Endothelial cell (in vitro differentiated cells): ENCODE results near the gene SORCS2. TPM values are rescaled to one million over a fixed set of nuclear protein-coding genes. Genes with fewer than 3 reads are reported as not detected.

ENCODE experiments used
- DNase-seq: peaks from one replicate; pipeline ENCODE4 v3.0.0; 2021; ENCODE audit warnings: low spot score
- H3K27ac Mint-ChIP-seq: one replicate; pipeline ENCODE4 v1.8.0; 2021; ENCODE audit warnings: mixed read lengths, inconsistent platforms; ENCODE audit not compliant: unreplicated experiment
- H3K27me3 Mint-ChIP-seq: one replicate; pipeline ENCODE4 v1.8.0; 2021; ENCODE audit warnings: mild to moderate bottlenecking, moderate library complexity, mixed read lengths, inconsistent platforms; ENCODE audit not compliant: unreplicated experiment
- H3K36me3 Mint-ChIP-seq: one replicate; pipeline ENCODE4 v1.8.0; 2021; ENCODE audit warnings: mild to moderate bottlenecking, low read depth, mixed read lengths, inconsistent platforms; ENCODE audit not compliant: unreplicated experiment
- H3K4me1 Mint-ChIP-seq: one replicate; pipeline ENCODE4 v1.8.0; 2021; ENCODE audit warnings: mild to moderate bottlenecking, mixed read lengths, inconsistent platforms; ENCODE audit not compliant: unreplicated experiment
- H3K4me3 Mint-ChIP-seq: one replicate; pipeline ENCODE4 v1.8.0; 2021; ENCODE audit warnings: mild to moderate bottlenecking, mixed read lengths, inconsistent platforms; ENCODE audit not compliant: unreplicated experiment
- H3K9me3 Mint-ChIP-seq: one replicate; pipeline ENCODE4 v1.8.0; 2021; ENCODE audit warnings: mixed read lengths, inconsistent platforms; ENCODE audit not compliant: unreplicated experiment
- total RNA-seq: library from RNA; stranded (reverse); fragmentation: NEBNext Ultra II Directional; extraction: Animal tissue kit (Norgen Biotek cat#: 25700); gene quantifications from one replicate; pipeline ENCODE4 v1.2.1, GENCODE V29; 2021; ENCODE audit not compliant: unreplicated experiment
- TF ChIP-seq, protein P1 (sequence below): fragments of 200-600 bp; sonication (generic); IDR thresholded peaks from one replicate; pipeline ENCODE4 v1.5.0; 2021; ENCODE audit warnings: antibody characterized with exemption; ENCODE audit not compliant: unreplicated experiment

The SORCS2 gene
- total RNA-seq, 1 donor from 2014 or later: 1.3 TPM

DNA sequence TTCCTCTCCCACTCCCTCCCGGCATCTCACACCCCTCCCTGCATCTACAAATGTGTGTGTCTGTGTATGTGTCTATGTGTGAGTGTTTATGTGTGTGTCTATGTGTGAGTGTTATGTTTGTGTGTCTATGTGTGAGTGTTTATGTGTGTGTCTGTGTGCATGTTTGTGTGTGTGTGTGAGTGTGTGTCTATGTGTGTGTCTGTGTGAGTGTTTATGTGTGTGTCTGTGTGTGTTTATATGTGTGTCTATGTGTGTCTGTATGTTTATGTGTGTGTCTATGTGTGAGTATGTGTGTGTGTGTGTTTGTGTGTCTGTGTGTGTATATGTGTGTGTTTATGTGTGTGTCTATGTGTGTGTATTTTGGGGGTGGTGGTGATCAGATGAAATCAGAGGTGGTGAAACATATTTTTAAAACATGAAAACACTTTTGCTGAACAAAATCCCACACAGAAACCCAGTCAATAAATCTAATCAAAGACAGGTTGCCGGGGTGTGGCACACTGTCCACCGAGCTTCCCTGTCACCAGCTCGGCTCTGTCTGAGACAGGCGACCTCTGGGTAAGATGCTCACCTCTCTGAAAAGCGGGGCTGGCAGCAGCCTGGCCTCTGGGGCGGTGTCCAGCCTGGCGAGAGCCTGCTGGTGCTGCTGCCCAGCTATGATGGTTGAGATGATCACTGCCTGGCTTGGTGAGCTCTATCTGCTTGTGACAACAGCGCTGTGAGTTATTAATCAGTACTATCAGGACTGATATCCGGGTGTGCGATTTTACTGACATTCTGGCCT lies 429.1 kb downstream of the SORCS2 start:
- DNase-seq: no peak
- no peaks in the 10 kb centered on the region for H3K4me1 Mint-ChIP-seq
- H3K27me3 Mint-ChIP-seq: peaks cover 6% of the 10 kb centered on the region
- H3K9me3 Mint-ChIP-seq: no peaks in the 10 kb centered on the region
- H3K27ac Mint-ChIP-seq: peak overlapping the region; percentile 9
- TF ChIP-seq, protein P1, sequence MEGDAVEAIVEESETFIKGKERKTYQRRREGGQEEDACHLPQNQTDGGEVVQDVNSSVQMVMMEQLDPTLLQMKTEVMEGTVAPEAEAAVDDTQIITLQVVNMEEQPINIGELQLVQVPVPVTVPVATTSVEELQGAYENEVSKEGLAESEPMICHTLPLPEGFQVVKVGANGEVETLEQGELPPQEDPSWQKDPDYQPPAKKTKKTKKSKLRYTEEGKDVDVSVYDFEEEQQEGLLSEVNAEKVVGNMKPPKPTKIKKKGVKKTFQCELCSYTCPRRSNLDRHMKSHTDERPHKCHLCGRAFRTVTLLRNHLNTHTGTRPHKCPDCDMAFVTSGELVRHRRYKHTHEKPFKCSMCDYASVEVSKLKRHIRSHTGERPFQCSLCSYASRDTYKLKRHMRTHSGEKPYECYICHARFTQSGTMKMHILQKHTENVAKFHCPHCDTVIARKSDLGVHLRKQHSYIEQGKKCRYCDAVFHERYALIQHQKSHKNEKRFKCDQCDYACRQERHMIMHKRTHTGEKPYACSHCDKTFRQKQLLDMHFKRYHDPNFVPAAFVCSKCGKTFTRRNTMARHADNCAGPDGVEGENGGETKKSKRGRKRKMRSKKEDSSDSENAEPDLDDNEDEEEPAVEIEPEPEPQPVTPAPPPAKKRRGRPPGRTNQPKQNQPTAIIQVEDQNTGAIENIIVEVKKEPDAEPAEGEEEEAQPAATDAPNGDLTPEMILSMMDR: no peak
- H3K4me3 Mint-ChIP-seq: no peak overlapping the region
- H3K36me3 Mint-ChIP-seq: no peaks in the 10 kb centered on the region

DNA sequence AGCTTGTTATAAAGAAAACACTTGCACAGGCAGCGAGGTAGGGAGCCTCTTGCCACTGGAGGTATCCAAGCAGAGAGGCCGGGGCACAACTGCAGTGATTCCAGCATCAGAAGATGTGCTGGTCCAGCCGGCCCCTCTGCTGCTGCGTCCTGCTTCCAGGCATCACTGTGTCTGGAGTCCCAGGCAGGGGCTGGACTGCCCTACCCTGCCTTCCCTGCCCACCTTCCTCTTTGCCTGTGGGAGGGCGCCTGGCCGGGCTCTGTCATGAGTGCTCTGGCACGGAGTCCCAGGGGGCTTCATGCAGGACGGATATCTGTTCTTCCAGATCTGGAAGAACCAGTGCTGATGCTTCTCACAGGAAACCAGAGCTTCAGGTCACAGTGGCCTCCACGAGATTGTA lies 430.0 kb downstream of the SORCS2 start:
- TF ChIP-seq, protein P1: no peak

DNA sequence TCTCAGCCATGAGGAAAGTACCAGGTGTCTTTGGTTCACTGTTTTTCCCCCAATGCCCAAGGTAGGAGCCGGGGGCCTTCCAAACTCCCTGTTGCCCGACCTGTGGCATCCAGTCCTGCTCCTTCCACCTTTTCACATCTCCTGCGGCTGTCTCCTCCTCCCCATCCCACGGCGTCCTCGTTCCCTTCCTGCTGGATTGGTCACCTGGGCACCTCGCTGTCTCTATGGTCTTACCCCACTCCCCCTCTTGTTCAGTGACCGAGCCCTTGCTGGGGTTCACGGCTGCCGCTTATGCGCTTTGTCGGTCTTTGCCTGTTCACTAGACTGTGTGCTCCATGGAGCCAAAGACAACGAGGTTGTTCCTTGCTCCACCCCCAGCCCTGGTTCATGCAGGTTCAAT lies 431.1 kb downstream of the SORCS2 start:
- no peak overlapping the region for H3K27ac Mint-ChIP-seq
- no peaks in the 10 kb centered on the region for H3K4me1 Mint-ChIP-seq
- H3K9me3 Mint-ChIP-seq: no peaks in the 10 kb centered on the region
- H3K27me3 Mint-ChIP-seq: peaks cover 4% of the 10 kb centered on the region
- no peaks in the 10 kb centered on the region for H3K36me3 Mint-ChIP-seq
- no peak overlapping the region for H3K4me3 Mint-ChIP-seq
- TF ChIP-seq, protein P1: no peak
- no peak for DNase-seq

More for the DNA sequence above, 430.0 kb downstream of the SORCS2 start:
- DNase-seq: no peak
- Mint-ChIP-seq H3K4me3 (no peak overlapping the region), H3K27me3 (peaks cover 5% of the 10 kb centered on the region), H3K4me1 (no peaks in the 10 kb centered on the region), H3K9me3 (no peaks in the 10 kb centered on the region), H3K36me3 (no peaks in the 10 kb centered on the region), H3K27ac (no peak overlapping the region)

DNA sequence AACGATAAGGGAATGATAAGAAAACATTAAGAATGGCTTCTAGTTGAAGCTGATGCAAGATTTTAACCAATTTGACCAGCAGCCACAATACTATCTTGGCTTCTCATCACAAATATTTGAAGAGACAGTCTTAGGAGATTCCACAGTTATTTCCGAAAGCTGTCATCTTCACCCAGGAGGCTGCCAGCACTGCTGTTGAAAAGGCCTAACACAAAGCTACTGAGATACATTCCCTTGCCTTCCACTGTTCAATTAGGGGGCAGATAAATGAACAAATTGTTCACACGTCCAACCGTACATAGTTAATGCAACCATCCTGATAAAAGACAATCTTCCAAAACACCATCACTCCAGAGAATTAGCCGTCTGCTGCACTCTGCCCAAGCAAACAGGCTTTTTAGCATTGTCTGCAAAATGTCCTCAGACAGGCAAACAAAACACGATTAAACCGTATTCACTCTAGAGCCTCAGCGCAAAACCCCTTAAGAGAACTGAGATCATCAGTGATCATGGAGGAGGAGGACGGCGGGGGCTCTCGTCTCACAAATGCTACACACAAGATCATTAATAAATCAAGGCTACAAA lies 432.1 kb downstream of the SORCS2 start:
- H3K4me1 Mint-ChIP-seq: no peaks in the 10 kb centered on the region
- TF ChIP-seq, protein P1: no peak
- peaks cover 4% of the 10 kb centered on the region for H3K27me3 Mint-ChIP-seq
- DNase-seq: no peak
- no peaks in the 10 kb centered on the region for H3K36me3 Mint-ChIP-seq
- no peak overlapping the region for H3K27ac Mint-ChIP-seq
- no peak overlapping the region for H3K4me3 Mint-ChIP-seq
- no peaks in the 10 kb centered on the region for H3K9me3 Mint-ChIP-seq

DNA sequence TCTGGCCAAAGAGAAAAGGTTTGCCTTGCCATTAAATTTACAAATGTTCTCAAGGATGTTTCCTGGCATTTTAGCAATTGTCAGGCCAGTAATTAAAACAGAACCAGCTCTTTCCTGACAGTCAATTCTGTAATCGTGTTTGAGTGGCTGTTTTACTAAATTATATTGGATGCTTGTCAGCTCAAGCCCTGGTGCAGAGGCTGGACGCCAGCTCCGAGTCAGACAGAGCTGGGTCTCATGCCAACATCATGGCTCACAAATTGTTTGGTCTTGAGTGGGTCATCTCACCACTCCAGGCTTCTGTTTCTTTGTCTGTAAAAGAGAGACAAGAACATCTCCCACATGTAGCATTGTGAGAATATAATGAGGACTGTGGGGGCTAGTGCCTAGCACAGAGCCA lies 432.7 kb downstream of the SORCS2 start:
- Mint-ChIP-seq H3K4me1 (no peaks in the 10 kb centered on the region), H3K36me3 (no peaks in the 10 kb centered on the region), H3K27me3 (peaks cover 5% of the 10 kb centered on the region), H3K4me3 (no peak overlapping the region), H3K27ac (no peak overlapping the region), H3K9me3 (no peaks in the 10 kb centered on the region)
- TF ChIP-seq, protein P1: no peak
- DNase-seq: no peak
